ENCODE measurements around the gene PNRC2.

DNA sequence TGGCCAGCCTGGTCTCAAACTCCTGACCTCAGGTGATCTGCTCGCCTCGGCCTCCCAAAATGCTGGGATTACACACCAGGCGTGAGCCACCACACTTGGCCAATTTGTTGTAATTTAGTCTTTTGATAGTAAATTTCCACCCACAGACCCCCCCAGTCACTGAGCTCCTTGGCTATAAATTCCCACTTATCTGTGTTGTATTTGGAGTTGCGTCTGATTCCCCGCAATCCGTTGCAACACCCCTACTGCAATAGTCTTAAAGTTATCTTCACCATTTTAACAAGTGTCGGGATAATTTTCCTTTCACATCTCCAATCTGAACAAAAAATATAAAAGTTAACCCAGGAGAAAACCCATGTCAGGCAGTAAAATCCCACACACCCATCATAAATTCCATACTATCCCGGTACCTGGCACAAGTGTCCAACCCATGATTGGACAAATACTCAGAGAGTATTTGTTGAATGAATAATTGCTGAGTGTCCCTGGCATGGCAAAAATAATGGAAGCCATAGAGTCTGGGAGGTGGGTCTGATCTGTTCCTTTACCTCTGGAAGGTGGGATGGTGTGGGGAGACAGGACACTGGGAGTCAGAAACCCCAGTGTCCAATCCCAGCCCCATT, 37.2 kb upstream of the PNRC2 start:
- TF ChIP-seq ZNF677 (tag by site-specific recombination; IDR thresholded peaks at IDR 0.05): no peak
- no peak for TF ChIP-seq ZFP3 (tag by site-specific recombination; IDR thresholded peaks at IDR 0.05; ENCODE audit: low read depth)
- TF ChIP-seq, protein P1, sequence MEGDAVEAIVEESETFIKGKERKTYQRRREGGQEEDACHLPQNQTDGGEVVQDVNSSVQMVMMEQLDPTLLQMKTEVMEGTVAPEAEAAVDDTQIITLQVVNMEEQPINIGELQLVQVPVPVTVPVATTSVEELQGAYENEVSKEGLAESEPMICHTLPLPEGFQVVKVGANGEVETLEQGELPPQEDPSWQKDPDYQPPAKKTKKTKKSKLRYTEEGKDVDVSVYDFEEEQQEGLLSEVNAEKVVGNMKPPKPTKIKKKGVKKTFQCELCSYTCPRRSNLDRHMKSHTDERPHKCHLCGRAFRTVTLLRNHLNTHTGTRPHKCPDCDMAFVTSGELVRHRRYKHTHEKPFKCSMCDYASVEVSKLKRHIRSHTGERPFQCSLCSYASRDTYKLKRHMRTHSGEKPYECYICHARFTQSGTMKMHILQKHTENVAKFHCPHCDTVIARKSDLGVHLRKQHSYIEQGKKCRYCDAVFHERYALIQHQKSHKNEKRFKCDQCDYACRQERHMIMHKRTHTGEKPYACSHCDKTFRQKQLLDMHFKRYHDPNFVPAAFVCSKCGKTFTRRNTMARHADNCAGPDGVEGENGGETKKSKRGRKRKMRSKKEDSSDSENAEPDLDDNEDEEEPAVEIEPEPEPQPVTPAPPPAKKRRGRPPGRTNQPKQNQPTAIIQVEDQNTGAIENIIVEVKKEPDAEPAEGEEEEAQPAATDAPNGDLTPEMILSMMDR (tag by site-specific recombination; IDR thresholded peaks at IDR 0.05): no peak
- TF ChIP-seq HOXD13 (CRISPR knock-in tag; IDR thresholded peaks at IDR 0.05; ENCODE audit: borderline replicate concordance): no peak
- no peak for TF ChIP-seq ZNF140 (tag by site-specific recombination; IDR thresholded peaks at IDR 0.05)
- no peak for TF ChIP-seq REPIN1 (tag by site-specific recombination; IDR thresholded peaks at IDR 0.05; ENCODE audit: low read depth)
- no peak for TF ChIP-seq ZNF548 (tag by site-specific recombination; IDR thresholded peaks at IDR 0.05)
- no peak for TF ChIP-seq ZNF292 (tag by site-specific recombination; IDR thresholded peaks at IDR 0.05; ENCODE audit: borderline replicate concordance, low read depth)
- TF ChIP-seq, protein P2, sequence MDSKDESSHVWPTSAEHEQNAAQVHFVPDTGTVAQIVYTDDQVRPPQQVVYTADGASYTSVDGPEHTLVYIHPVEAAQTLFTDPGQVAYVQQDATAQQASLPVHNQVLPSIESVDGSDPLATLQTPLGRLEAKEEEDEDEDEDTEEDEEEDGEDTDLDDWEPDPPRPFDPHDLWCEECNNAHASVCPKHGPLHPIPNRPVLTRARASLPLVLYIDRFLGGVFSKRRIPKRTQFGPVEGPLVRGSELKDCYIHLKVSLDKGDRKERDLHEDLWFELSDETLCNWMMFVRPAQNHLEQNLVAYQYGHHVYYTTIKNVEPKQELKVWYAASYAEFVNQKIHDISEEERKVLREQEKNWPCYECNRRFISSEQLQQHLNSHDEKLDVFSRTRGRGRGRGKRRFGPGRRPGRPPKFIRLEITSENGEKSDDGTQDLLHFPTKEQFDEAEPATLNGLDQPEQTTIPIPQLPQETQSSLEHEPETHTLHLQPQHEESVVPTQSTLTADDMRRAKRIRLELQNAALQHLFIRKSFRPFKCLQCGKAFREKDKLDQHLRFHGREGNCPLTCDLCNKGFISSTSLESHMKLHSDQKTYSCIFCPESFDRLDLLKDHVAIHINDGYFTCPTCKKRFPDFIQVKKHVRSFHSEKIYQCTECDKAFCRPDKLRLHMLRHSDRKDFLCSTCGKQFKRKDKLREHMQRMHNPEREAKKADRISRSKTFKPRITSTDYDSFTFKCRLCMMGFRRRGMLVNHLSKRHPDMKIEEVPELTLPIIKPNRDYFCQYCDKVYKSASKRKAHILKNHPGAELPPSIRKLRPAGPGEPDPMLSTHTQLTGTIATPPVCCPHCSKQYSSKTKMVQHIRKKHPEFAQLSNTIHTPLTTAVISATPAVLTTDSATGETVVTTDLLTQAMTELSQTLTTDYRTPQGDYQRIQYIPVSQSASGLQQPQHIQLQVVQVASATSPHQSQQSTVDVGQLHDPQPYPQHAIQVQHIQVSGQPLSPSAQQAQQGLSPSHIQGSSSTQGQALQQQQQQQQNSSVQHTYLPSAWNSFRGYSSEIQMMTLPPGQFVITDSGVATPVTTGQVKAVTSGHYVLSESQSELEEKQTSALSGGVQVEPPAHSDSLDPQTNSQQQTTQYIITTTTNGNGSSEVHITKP (tag by site-specific recombination; IDR thresholded peaks at IDR 0.05): no peak
